GM23338 (cell line): Measurements from ENCODE around the gene SORL1. TPM values are rescaled to one million over a fixed set of nuclear protein-coding genes. Genes with fewer than 3 reads are reported as not detected.

ENCODE experiments used
- ATAC-seq: fragments of 200-7000 bp; cut with Tn5 transposase; 3 replicates; pipeline ENCODE4 v1.9.1; 2020
- DNase-seq: peaks from one replicate; pipeline ENCODE4 v3.0.0-alpha.2; 2015; ENCODE audit warnings: low spot score
- H2AFZ ChIP-seq: fragments of 200-600 bp; sonication (generic); 2 replicates; pipeline ENCODE4 v1.8.0; 2016; ENCODE audit warnings: antibody characterized with exemption, mild to moderate bottlenecking, moderate library complexity
- H3F3A ChIP-seq: fragments of 200-600 bp; sonication (generic); replicated peaks from 2 replicates; pipeline ENCODE4 v1.8.0; 2017; ENCODE audit warnings: antibody characterized with exemption, mixed run types, low read depth
- H3K27ac ChIP-seq: fragments of 200-600 bp; sonication (generic); 2 replicates; pipeline ENCODE4 v1.6.1; 2016; ENCODE audit warnings: low read depth
- H3K27me3 ChIP-seq: fragments of 200-600 bp; sonication (generic); 2 replicates; pipeline ENCODE4 v1.8.0; 2016; ENCODE audit warnings: mild to moderate bottlenecking, mixed run types, moderate library complexity; ENCODE audit not compliant: insufficient read depth
- H3K36me3 ChIP-seq: fragments of 200-600 bp; sonication (generic); 2 replicates; pipeline ENCODE4 v1.8.0; 2016; ENCODE audit warnings: mild to moderate bottlenecking; ENCODE audit not compliant: insufficient read depth
- H3K4me1 ChIP-seq: fragments of 200-600 bp; sonication (generic); 2 replicates; pipeline ENCODE4 v1.8.0; 2016; ENCODE audit warnings: mild to moderate bottlenecking, moderate library complexity; ENCODE audit not compliant: insufficient read depth
- H3K4me2 ChIP-seq: fragments of 200-600 bp; sonication (generic); 2 replicates; pipeline ENCODE4 v1.7.1; 2017; ENCODE audit warnings: mixed run types
- H3K4me3 ChIP-seq: fragments of 200-600 bp; sonication (generic); 2 replicates; pipeline ENCODE4 v1.6.1; 2016; ENCODE audit warnings: mixed run types
- H3K79me2 ChIP-seq: fragments of 200-600 bp; sonication (generic); replicated peaks from 2 replicates; pipeline ENCODE4 v1.8.0; 2017; ENCODE audit warnings: mild to moderate bottlenecking; ENCODE audit not compliant: insufficient read depth
- H3K9me2 ChIP-seq: fragments of 200-600 bp; sonication (generic); 2 replicates; pipeline ENCODE4 v1.8.0; 2017; ENCODE audit not compliant: insufficient read depth
- H4K20me1 ChIP-seq: fragments of 200-600 bp; sonication (generic); replicated peaks from 2 replicates; pipeline ENCODE4 v1.8.0; 2017; ENCODE audit warnings: mild to moderate bottlenecking; ENCODE audit not compliant: insufficient read depth
- H3K27ac Mint-ChIP-seq: 2 replicates; pipeline ENCODE4 v1.8.0; 2020; ENCODE audit warnings: inconsistent platforms, mild to moderate bottlenecking, moderate library complexity, mixed read lengths
- H3K27me3 Mint-ChIP-seq: 3 replicates; pipeline ENCODE4 v1.8.0; 2022; ENCODE audit warnings: low read depth, mild to moderate bottlenecking, moderate library complexity, mixed read lengths, inconsistent platforms; ENCODE audit not compliant: insufficient read depth, poor library complexity
- H3K36me3 Mint-ChIP-seq: 3 replicates; pipeline ENCODE4 v1.8.0; 2021; ENCODE audit warnings: low read depth, mild to moderate bottlenecking, inconsistent platforms, moderate library complexity, mixed read lengths
- H3K4me1 Mint-ChIP-seq: 3 replicates; pipeline ENCODE4 v1.8.0; 2020; ENCODE audit warnings: mild to moderate bottlenecking, inconsistent platforms, mixed read lengths
- H3K4me3 Mint-ChIP-seq: 3 replicates; pipeline ENCODE4 v1.8.0; 2021; ENCODE audit warnings: moderate library complexity, mild to moderate bottlenecking, inconsistent platforms, mixed read lengths
- H3K9me3 Mint-ChIP-seq: 3 replicates; pipeline ENCODE4 v1.8.0; 2020; ENCODE audit warnings: moderate library complexity, mild to moderate bottlenecking, inconsistent platforms, mixed read lengths
- CREB1 ChIP-seq: fragments of 250-450 bp; sonication (Bioruptor Pico); IDR thresholded peaks from 2 replicates; pipeline ENCODE4 v1.5.0; 2020; ENCODE audit warnings: low read depth, mild to moderate bottlenecking, moderate library complexity
- ETS1 ChIP-seq: IDR thresholded peaks from 2 replicates; pipeline ENCODE4 v1.6.1; 2016; ENCODE audit warnings: antibody characterized with exemption
- EZH2phosphoT487 ChIP-seq: fragments of 200-600 bp; sonication (generic); IDR thresholded peaks from one replicate; pipeline ENCODE4 v1.8.1; 2018; ENCODE audit warnings: antibody characterized with exemption; ENCODE audit not compliant: unreplicated experiment
- JUNB ChIP-seq: IDR thresholded peaks from one replicate; pipeline ENCODE4 v1.6.1; 2016; ENCODE audit warnings: antibody characterized with exemption; ENCODE audit not compliant: unreplicated experiment
- POLR2AphosphoS5 ChIP-seq: IDR thresholded peaks from 2 replicates; pipeline ENCODE4 v1.6.1; 2016; ENCODE audit warnings: antibody characterized with exemption, low read depth
- ZNF114 ChIP-seq: fragments of 250-450 bp; sonication (Bioruptor Pico); IDR thresholded peaks from 2 replicates; pipeline ENCODE4 v1.5.0; 2020; ENCODE audit warnings: mild to moderate bottlenecking, moderate library complexity
- ZNF331 ChIP-seq: fragments of 250-450 bp; sonication (Bioruptor Pico); IDR thresholded peaks from 2 replicates; pipeline ENCODE4 v1.5.0; 2020; ENCODE audit warnings: low read depth, mild to moderate bottlenecking, moderate library complexity
- polyA plus RNA-seq: library from polyadenylated mRNA; unstranded; fragments of >200 nt; fragmentation: Nextera tagmentation; extraction: Ambion mirVana; gene quantifications from 2 replicates; pipeline ENCODE4 v1.2.1, GENCODE V29; 2016
- total RNA-seq: library from RNA; depleted of rRNA; stranded (reverse); fragments of >200 nt; shearing (Covaris generic); gene quantifications from 2 replicates; pipeline ENCODE4 v1.2.3, GENCODE V29; 2014
- TF ChIP-seq, protein P1 (sequence below): fragments of 250-450 bp; sonication (Bioruptor Pico); IDR thresholded peaks from 2 replicates; pipeline ENCODE4 v1.5.0; 2020; ENCODE audit warnings: mild to moderate bottlenecking, moderate library complexity

Gene SORL1
- total and polyA plus RNA-seq, 2 experiments from 2014 or later = 23.0 to 78.8 TPM

- TF ChIP-seq, protein P1, sequence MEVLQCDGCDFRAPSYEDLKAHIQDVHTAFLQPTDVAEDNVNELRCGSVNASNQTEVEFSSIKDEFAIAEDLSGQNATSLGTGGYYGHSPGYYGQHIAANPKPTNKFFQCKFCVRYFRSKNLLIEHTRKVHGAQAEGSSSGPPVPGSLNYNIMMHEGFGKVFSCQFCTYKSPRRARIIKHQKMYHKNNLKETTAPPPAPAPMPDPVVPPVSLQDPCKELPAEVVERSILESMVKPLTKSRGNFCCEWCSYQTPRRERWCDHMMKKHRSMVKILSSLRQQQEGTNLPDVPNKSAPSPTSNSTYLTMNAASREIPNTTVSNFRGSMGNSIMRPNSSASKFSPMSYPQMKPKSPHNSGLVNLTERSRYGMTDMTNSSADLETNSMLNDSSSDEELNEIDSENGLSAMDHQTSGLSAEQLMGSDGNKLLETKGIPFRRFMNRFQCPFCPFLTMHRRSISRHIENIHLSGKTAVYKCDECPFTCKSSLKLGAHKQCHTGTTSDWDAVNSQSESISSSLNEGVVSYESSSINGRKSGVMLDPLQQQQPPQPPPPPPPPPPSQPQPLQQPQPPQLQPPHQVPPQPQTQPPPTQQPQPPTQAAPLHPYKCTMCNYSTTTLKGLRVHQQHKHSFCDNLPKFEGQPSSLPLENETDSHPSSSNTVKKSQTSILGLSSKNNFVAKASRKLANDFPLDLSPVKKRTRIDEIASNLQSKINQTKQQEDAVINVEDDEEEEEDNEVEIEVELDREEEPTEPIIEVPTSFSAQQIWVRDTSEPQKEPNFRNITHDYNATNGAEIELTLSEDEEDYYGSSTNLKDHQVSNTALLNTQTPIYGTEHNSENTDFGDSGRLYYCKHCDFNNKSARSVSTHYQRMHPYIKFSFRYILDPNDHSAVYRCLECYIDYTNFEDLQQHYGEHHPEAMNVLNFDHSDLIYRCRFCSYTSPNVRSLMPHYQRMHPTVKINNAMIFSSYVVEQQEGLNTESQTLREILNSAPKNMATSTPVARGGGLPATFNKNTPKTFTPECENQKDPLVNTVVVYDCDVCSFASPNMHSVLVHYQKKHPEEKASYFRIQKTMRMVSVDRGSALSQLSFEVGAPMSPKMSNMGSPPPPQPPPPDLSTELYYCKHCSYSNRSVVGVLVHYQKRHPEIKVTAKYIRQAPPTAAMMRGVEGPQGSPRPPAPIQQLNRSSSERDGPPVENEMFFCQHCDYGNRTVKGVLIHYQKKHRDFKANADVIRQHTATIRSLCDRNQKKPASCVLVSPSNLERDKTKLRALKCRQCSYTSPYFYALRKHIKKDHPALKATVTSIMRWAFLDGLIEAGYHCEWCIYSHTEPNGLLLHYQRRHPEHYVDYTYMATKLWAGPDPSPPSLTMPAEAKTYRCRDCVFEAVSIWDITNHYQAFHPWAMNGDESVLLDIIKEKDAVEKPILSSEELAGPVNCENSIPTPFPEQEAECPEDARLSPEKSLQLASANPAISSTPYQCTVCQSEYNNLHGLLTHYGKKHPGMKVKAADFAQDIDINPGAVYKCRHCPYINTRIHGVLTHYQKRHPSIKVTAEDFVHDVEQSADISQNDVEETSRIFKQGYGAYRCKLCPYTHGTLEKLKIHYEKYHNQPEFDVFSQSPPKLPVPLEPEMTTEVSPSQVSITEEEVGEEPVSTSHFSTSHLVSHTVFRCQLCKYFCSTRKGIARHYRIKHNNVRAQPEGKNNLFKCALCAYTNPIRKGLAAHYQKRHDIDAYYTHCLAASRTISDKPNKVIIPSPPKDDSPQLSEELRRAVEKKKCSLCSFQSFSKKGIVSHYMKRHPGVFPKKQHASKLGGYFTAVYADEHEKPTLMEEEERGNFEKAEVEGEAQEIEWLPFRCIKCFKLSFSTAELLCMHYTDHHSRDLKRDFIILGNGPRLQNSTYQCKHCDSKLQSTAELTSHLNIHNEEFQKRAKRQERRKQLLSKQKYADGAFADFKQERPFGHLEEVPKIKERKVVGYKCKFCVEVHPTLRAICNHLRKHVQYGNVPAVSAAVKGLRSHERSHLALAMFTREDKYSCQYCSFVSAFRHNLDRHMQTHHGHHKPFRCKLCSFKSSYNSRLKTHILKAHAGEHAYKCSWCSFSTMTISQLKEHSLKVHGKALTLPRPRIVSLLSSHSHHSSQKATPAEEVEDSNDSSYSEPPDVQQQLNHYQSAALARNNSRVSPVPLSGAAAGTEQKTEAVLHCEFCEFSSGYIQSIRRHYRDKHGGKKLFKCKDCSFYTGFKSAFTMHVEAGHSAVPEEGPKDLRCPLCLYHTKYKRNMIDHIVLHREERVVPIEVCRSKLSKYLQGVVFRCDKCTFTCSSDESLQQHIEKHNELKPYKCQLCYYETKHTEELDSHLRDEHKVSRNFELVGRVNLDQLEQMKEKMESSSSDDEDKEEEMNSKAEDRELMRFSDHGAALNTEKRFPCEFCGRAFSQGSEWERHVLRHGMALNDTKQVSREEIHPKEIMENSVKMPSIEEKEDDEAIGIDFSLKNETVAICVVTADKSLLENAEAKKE (CRISPR knock-in tag) = no peak
- TF ChIP-seq ZNF331 (CRISPR knock-in tag) = no peak
- no peak for TF ChIP-seq JUNB
- no peak for TF ChIP-seq POLR2AphosphoS5
- no peak for TF ChIP-seq CREB1 (CRISPR knock-in tag)
- no peak for TF ChIP-seq ETS1
- TF ChIP-seq ZNF114 (CRISPR knock-in tag) = no peak
Observed at GRCh38 chr11:121644187-121644512, 192.0 kb downstream of the SORL1 start (continued).

GRCh38 chr11:121645001-121645400 lies 192.9 kb downstream of the SORL1 start:
- H3K36me3 ChIP-seq = no peaks in the 10 kb centered on the region
- H2AFZ ChIP-seq = no peak overlapping the region
- no peak overlapping the region for H3K4me3 ChIP-seq
- no peaks in the 10 kb centered on the region for H3K79me2 ChIP-seq
- H3K27ac ChIP-seq = no peak overlapping the region
- 0 out of 2 replicates have a peak, but pooled peaks cover 3% of the 10 kb centered on the region for H3F3A ChIP-seq
- no peaks in the 10 kb centered on the region for H3K9me3 Mint-ChIP-seq
- no peak overlapping the region for H3K4me2 ChIP-seq
- peaks cover 6% of the 10 kb centered on the region for H3K27me3 Mint-ChIP-seq
- DNase-seq = no peak
- H4K20me1 ChIP-seq = no peaks in the 10 kb centered on the region
- 0 out of 2 replicates have a peak, but pooled peaks cover 11% of the 10 kb centered on the region for H3K9me2 ChIP-seq
- H3K4me1 ChIP-seq = peaks cover 19% of the 10 kb centered on the region
- H3K27me3 ChIP-seq = no peaks in the 10 kb centered on the region
- no peak overlapping the region for H3K4me3 Mint-ChIP-seq
- no peak for ATAC-seq
- no peak overlapping the region for H3K27ac Mint-ChIP-seq
- no peaks in the 10 kb centered on the region for H3K36me3 Mint-ChIP-seq
- peaks cover 19% of the 10 kb centered on the region for H3K4me1 Mint-ChIP-seq
- TF ChIP-seq JUNB (no peak), CREB1 (CRISPR knock-in tag) (no peak), ETS1 (no peak), ZNF114 (CRISPR knock-in tag) (no peak), EZH2phosphoT487 (no peak)
